CD4-positive, CD25-positive, alpha-beta regulatory T cell (primary cell): ENCODE results near the gene NDUFS7. TPM values are rescaled to one million over a fixed set of nuclear protein-coding genes. Genes with fewer than 3 reads are reported as not detected.
A peak's percentile ranks its signal among the peaks of the same experiment; 100 is the strongest.

Experiments
- ATAC-seq, 2 donors: fragments of 150-1000 bp; cut with Tn5 transposase; one replicate each; pipeline ENCODE4 v1.10.0; 2021; ENCODE audit warnings: low read depth in 2 of 2, moderate number of reproducible peaks in 2 of 2, moderate library complexity in 1 of 2
- DNase-seq, 3 donors: peaks; one replicate each; pipeline versions ENCODE4 v3.0.0 to v3.0.0-alpha.2; 2012 to 2022; ENCODE audit warnings: mixed read lengths in 1 of 3
- H3K27ac ChIP-seq: one replicate; pipeline ENCODE4 v1.7.0; 2013; ENCODE audit warnings: mild to moderate bottlenecking, low read length; ENCODE audit not compliant: insufficient read depth, poor library complexity, severe bottlenecking
- H3K27me3 ChIP-seq: one replicate; pipeline ENCODE4 v1.7.0; 2013; ENCODE audit warnings: low read length; ENCODE audit not compliant: control insufficient read depth, insufficient read depth
- H3K36me3 ChIP-seq: one replicate; pipeline ENCODE4 v1.7.0; 2013; ENCODE audit warnings: mild to moderate bottlenecking, low read length, moderate library complexity; ENCODE audit not compliant: control insufficient read depth, insufficient read depth
- H3K4me1 ChIP-seq: 2 replicates; pipeline ENCODE4 v1.7.0; 2013; ENCODE audit warnings: mild to moderate bottlenecking, low read length; ENCODE audit not compliant: insufficient read depth, control insufficient read depth, poor library complexity, severe bottlenecking
- H3K4me3 ChIP-seq: one replicate; pipeline ENCODE4 v1.7.0; 2013; ENCODE audit warnings: low read depth, mild to moderate bottlenecking, low read length, moderate library complexity
- H3K9me3 ChIP-seq, 2 experiments: 1 replicate in 1 of 2; 2 replicates in 1 of 2; pipeline ENCODE4 v1.7.0; 2013; ENCODE audit warnings: low read length in 2 of 2, mild to moderate bottlenecking in 1 of 2, moderate library complexity in 1 of 2; ENCODE audit not compliant: control insufficient read depth in 2 of 2
- H3K27ac Mint-ChIP-seq, 3 donors: one replicate each; pipeline ENCODE4 v1.8.0; 2020 to 2022; ENCODE audit warnings: mild to moderate bottlenecking in 3 of 3, mixed read lengths in 3 of 3, moderate library complexity in 2 of 3
- H3K27me3 Mint-ChIP-seq: one replicate; pipeline ENCODE4 v1.8.0; 2022; ENCODE audit warnings: mild to moderate bottlenecking, mixed read lengths
- H3K36me3 Mint-ChIP-seq: one replicate; pipeline ENCODE4 v1.8.0; 2020; ENCODE audit warnings: mixed read lengths
- H3K4me1 Mint-ChIP-seq, 4 donors: one replicate each; pipeline ENCODE4 v1.8.0; 2020 to 2022; ENCODE audit warnings: mixed read lengths in 4 of 4, mild to moderate bottlenecking in 1 of 4
- H3K4me3 Mint-ChIP-seq, 4 donors: one replicate each; pipeline ENCODE4 v1.8.0; 2020 to 2022; ENCODE audit warnings: mild to moderate bottlenecking in 4 of 4, mixed read lengths in 4 of 4, moderate library complexity in 3 of 4
- H3K9me3 Mint-ChIP-seq, 7 donors: one replicate each; pipeline ENCODE4 v1.8.0; 2020 to 2022; ENCODE audit warnings: mixed read lengths in 7 of 7, mild to moderate bottlenecking in 3 of 7, moderate library complexity in 2 of 7
- polyA plus RNA-seq, 4 donors: library from polyadenylated mRNA; unstranded; fragments of 300-500 nt; fragmentation: Illumina TruSeq; gene quantifications; one replicate each; pipeline ENCODE4 v1.2.3, GENCODE V29; 2021
- total RNA-seq: library from RNA; stranded (reverse); gene quantifications from one replicate; pipeline ENCODE4 v1.2.3, GENCODE V29; 2022

Gene NDUFS7
- total and polyA plus RNA-seq, 5 donors from 2014 or later, result 58.3 to 227 (median 207) TPM

GRCh38 chr19:1390890-1391423 lies 7.2 kb downstream of the NDUFS7 start:
- no peaks in the 10 kb centered on the region for H3K9me3 Mint-ChIP-seq

GRCh38 chr19:1392407-1392806 lies 8.7 kb downstream of the NDUFS7 start:
- Mint-ChIP-seq H3K27ac (no peak overlapping the region), H3K27me3 (no peaks in the 10 kb centered on the region), H3K36me3 (peaks cover 15% of the 10 kb centered on the region), H3K9me3 (no peaks in the 10 kb centered on the region), H3K4me3 (no peak overlapping the region), H3K4me1 (peaks cover 0 to 6% (median 1%) of the 10 kb centered on the region in 4 donors)
- no peak for ATAC-seq
- H3K27ac ChIP-seq, result no peak overlapping the region
- no peaks in the 10 kb centered on the region for H3K27me3 ChIP-seq
- H3K36me3 ChIP-seq, result peaks cover 22% of the 10 kb centered on the region
- H3K9me3 ChIP-seq, result no peaks in the 10 kb centered on the region
- DNase-seq, result no peak
- peaks cover 2% of the 10 kb centered on the region for H3K4me1 ChIP-seq
- H3K4me3 ChIP-seq, result no peak overlapping the region

More at GRCh38 chr19:1390890-1391423, 7.2 kb downstream of the NDUFS7 start:
- Histone ChIP-seq H3K27me3 (no peaks in the 10 kb centered on the region), H3K27ac (no peak overlapping the region), H3K9me3 (no peaks in the 10 kb centered on the region), H3K4me1 (no peaks in the 10 kb centered on the region), H3K4me3 (no peak overlapping the region), H3K36me3 (peaks cover 25% of the 10 kb centered on the region)
- Mint-ChIP-seq H3K27me3 (no peaks in the 10 kb centered on the region), H3K4me3 (no peak overlapping the region), H3K36me3 (peaks cover 15% of the 10 kb centered on the region), H3K4me1 (peaks cover 0 to 7% (median 2%) of the 10 kb centered on the region in 4 donors), H3K27ac (no peak overlapping the region)
- ATAC-seq, result no peak
- no peak for DNase-seq

GRCh38 chr19:1392939-1393530 lies 9.3 kb downstream of the NDUFS7 start:
- Mint-ChIP-seq H3K4me3 (no peak overlapping the region), H3K27me3 (no peaks in the 10 kb centered on the region), H3K9me3 (no peaks in the 10 kb centered on the region), H3K27ac (peak overlapping the region in 1 of 3 donors; percentile 63), H3K36me3 (peaks cover 15% of the 10 kb centered on the region), H3K4me1 (peaks cover 0 to 6% (median 1%) of the 10 kb centered on the region in 4 donors)
- H3K36me3 ChIP-seq, result peaks cover 22% of the 10 kb centered on the region
- peaks cover 2% of the 10 kb centered on the region for H3K4me1 ChIP-seq
- H3K4me3 ChIP-seq, result no peak overlapping the region
- H3K27me3 ChIP-seq, result no peaks in the 10 kb centered on the region
- H3K9me3 ChIP-seq, result no peaks in the 10 kb centered on the region
- no peak for DNase-seq
- no peak overlapping the region for H3K27ac ChIP-seq
- ATAC-seq, result no peak

GRCh38 chr19:1393841-1394240 lies 10.1 kb downstream of the NDUFS7 start:
- Histone ChIP-seq H3K4me1 (peaks cover 2% of the 10 kb centered on the region), H3K4me3 (no peak overlapping the region), H3K27me3 (no peaks in the 10 kb centered on the region), H3K27ac (no peak overlapping the region), H3K9me3 (no peaks in the 10 kb centered on the region), H3K36me3 (peaks cover 20% of the 10 kb centered on the region)
- no peak for ATAC-seq
- no peak for DNase-seq
- Mint-ChIP-seq H3K9me3 (no peaks in the 10 kb centered on the region), H3K27me3 (no peaks in the 10 kb centered on the region), H3K36me3 (peaks cover 14% of the 10 kb centered on the region), H3K4me3 (no peak overlapping the region), H3K27ac (no peak overlapping the region), H3K4me1 (peaks cover 0 to 5% (median 1%) of the 10 kb centered on the region in 4 donors)

- no peaks in the 10 kb centered on the region for H3K27me3 Mint-ChIP-seq
- peaks cover 8% of the 10 kb centered on the region for H3K36me3 Mint-ChIP-seq
- Histone ChIP-seq H3K4me1 (peaks cover 2% of the 10 kb centered on the region), H3K27me3 (no peaks in the 10 kb centered on the region), H3K36me3 (peaks cover 14% of the 10 kb centered on the region), H3K27ac (no peak overlapping the region), H3K4me3 (no peak overlapping the region), H3K9me3 (no peaks in the 10 kb centered on the region)
- no peaks in the 10 kb centered on the region for H3K9me3 Mint-ChIP-seq
- H3K4me1 Mint-ChIP-seq, result peaks cover 0 to 3% (median 0%) of the 10 kb centered on the region in 4 donors
- no peak for ATAC-seq
- no peak for DNase-seq
- H3K4me3 Mint-ChIP-seq, result no peak overlapping the region
- H3K27ac Mint-ChIP-seq, result no peak overlapping the region
Measured at GRCh38 chr19:1394252-1395193, 10.8 kb downstream of the NDUFS7 start.

GRCh38 chr19:1395194-1396018 lies 11.7 kb downstream of the NDUFS7 start:
- ATAC-seq (no peak), DNase-seq (no peak)
- Histone ChIP-seq H3K27ac (no peak overlapping the region), H3K9me3 (no peaks in the 10 kb centered on the region), H3K4me3 (no peak overlapping the region), H3K27me3 (no peaks in the 10 kb centered on the region), H3K4me1 (peaks cover 5% of the 10 kb centered on the region), H3K36me3 (peaks cover 12% of the 10 kb centered on the region)
- Mint-ChIP-seq H3K27me3 (no peaks in the 10 kb centered on the region), H3K36me3 (peaks cover 5% of the 10 kb centered on the region), H3K9me3 (no peaks in the 10 kb centered on the region), H3K4me1 (peaks cover 0 to 5% (median 0%) of the 10 kb centered on the region in 4 donors), H3K27ac (no peak overlapping the region), H3K4me3 (no peak overlapping the region)

- H3K36me3 ChIP-seq, result peaks cover 12% of the 10 kb centered on the region
- H3K4me3 ChIP-seq, result no peak overlapping the region
- H3K4me3 Mint-ChIP-seq, result no peak overlapping the region
- no peak overlapping the region for H3K27ac Mint-ChIP-seq
- no peaks in the 10 kb centered on the region for H3K9me3 Mint-ChIP-seq
- H3K27me3 ChIP-seq, result no peaks in the 10 kb centered on the region
- peaks cover 5% of the 10 kb centered on the region for H3K36me3 Mint-ChIP-seq
- no peaks in the 10 kb centered on the region for H3K9me3 ChIP-seq
- ATAC-seq, result no peak
- no peaks in the 10 kb centered on the region for H3K27me3 Mint-ChIP-seq
- peaks cover 0 to 8% (median 0%) of the 10 kb centered on the region in 4 donors for H3K4me1 Mint-ChIP-seq
- H3K4me1 ChIP-seq, result peaks cover 13% of the 10 kb centered on the region
- no peak for DNase-seq
- no peak overlapping the region for H3K27ac ChIP-seq
Measured at GRCh38 chr19:1396019-1396767, 12.5 kb downstream of the NDUFS7 start.
